ENCODE data around the gene KCNMB2. TPM values are rescaled to one million over a fixed set of nuclear protein-coding genes. Genes with fewer than 3 reads are reported as not detected.

KCNMB2 gene
- polyA plus RNA-seq, 1 of the 3 experiments (the other 2 are of a cell fraction): not detected

GRCh38 chr3:178507507-178508442, 28.5 kb upstream of the KCNMB2 start (continued):
- TF ChIP-seq RXRA (IDR thresholded peaks at IDR 0.05; ENCODE audit: borderline replicate concordance, low read depth) (no peak), GATA2 (CRISPR knock-in tag; IDR thresholded peaks at IDR 0.05) (no peak)

GRCh38 chr3:178508443-178508825, 27.8 kb upstream of the KCNMB2 start:
- no peak for DNase-seq
- Histone ChIP-seq H3K4me3 (ENCODE audit: low read depth in 2 of 2, low read length in 1 of 2) (no peak overlapping the region), H3K9me3 (no peaks in the 10 kb centered on the region), H3K9ac (no peak overlapping the region), H3K4me1 (ENCODE audit: control insufficient read depth in 1 of 2, insufficient read depth in 2 of 2, low read depth in 1 of 2, low read length in 1 of 2) (no peaks in the 10 kb centered on the region), H3K36me3 (replicated peaks in 1 of 2; ENCODE audit: control insufficient read depth in 1 of 2, insufficient read depth in 2 of 2, low read length in 1 of 2) (no peaks in the 10 kb centered on the region), H3K9me2 (no peaks in the 10 kb centered on the region), H3K27ac (ENCODE audit: low read depth in 2 of 2, low read length in 1 of 2) (no peak overlapping the region), H3F3A (replicated peaks; ENCODE audit: insufficient read depth) (no peaks in the 10 kb centered on the region), H4K20me1 (ENCODE audit: insufficient read depth) (no peaks in the 10 kb centered on the region), H2AFZ (ENCODE audit: low read depth) (no peak overlapping the region), H3K4me2 (no peak overlapping the region), H3K27me3 (ENCODE audit: insufficient read depth) (no peaks in the 10 kb centered on the region), H3K79me2 (ENCODE audit: insufficient read depth) (no peaks in the 10 kb centered on the region)
- no peak for TF ChIP-seq EP300 (IDR thresholded peaks at IDR 0.05; ENCODE audit: borderline replicate concordance in 1 of 2, low read depth in 1 of 2, low read length in 1 of 2)
- no peak for TF ChIP-seq SMC3 (IDR thresholded peaks at IDR 0.05; ENCODE audit: low read depth, low read length)
- no peak for TF ChIP-seq RCOR1 (IDR thresholded peaks at IDR 0.05; ENCODE audit: low read length)
- no peak for TF ChIP-seq USF1 (IDR thresholded peaks at IDR 0.05; ENCODE audit: borderline replicate concordance, low read depth)
- TF ChIP-seq NFIC (IDR thresholded peaks at IDR 0.05; ENCODE audit: borderline replicate concordance): no peak
- no peak for TF ChIP-seq POLR2AphosphoS5 (IDR thresholded peaks at IDR 0.05; ENCODE audit: low read depth, low read length)
- TF ChIP-seq SIN3A (IDR thresholded peaks at IDR 0.05; ENCODE audit: borderline replicate concordance, low read depth, low read length): no peak
- TF ChIP-seq MEF2A (IDR thresholded peaks at IDR 0.05; ENCODE audit: borderline replicate concordance, low read depth): no peak
- TF ChIP-seq TEAD4 (IDR thresholded peaks at IDR 0.05; ENCODE audit: borderline replicate concordance, insufficient read depth): no peak
- no peak for TF ChIP-seq FOXJ3 (CRISPR knock-in tag; IDR thresholded peaks at IDR 0.05)
- TF ChIP-seq GATA2 (CRISPR knock-in tag; IDR thresholded peaks at IDR 0.05): no peak
- TF ChIP-seq ELF1 (IDR thresholded peaks at IDR 0.05): no peak
- no peak for TF ChIP-seq RXRA (IDR thresholded peaks at IDR 0.05; ENCODE audit: borderline replicate concordance, low read depth)
- no peak for TF ChIP-seq CTCF (IDR thresholded peaks at IDR 0.05)
- 53% methylated on average over 2 of the region's 2 CpGs for WGBS (ENCODE audit: low lambda C conversion rate)
- ChIA-PET CTCF (no interaction called here), POLR2A (no interaction called here)

All from SK-N-SH (cell line).